Measurements from ENCODE around the gene INTS12.

INTS12 gene

GRCh38 chr4:105686571-105686970, 21.9 kb downstream of the INTS12 start:
- in situ Hi-C loops (cut with MboI; ENCODE audit: low sequenced_read_pairs): no loop called here

DNA sequence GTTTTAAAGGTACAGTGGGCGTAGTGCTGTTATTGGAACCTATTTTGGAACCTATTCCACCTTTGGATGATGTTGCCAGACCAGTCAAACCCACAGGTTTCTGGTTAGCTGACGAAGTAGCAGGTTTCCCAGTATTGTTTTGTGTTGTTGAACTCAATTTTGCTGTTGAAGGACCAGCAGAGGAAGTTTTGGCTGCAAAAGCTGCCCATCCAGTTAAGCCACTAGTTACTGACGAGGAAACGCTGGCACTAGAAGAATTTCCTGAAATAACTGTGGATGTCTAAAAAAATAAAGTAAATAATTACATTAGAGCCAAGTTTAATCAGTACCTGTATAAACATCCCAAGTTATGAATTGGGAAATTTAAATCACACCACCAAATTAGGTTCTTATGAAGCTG, 25.5 kb downstream of the INTS12 start:
- in situ Hi-C loops (cut with MboI; ENCODE audit: low sequenced_read_pairs): no loop called here

DNA sequence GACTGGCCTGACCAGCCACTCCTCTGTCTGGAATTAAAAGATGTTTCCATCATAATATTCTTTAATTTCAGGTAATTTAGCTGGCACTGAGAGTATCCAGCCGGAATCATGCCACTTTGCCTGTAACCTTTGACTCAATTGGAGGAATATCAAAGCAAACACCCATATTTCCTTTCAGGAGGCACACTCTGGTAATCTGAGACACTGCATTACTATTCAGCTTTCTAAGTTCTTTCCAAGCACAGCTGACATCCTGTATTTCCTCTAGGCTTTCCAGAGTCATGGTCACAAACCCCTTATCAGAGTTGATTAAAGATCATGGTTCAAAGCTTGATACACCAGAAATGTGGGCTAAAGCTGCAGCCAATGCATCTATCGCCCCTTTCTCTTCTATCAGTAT, 29.3 kb downstream of the INTS12 start:
- in situ Hi-C loops (cut with MboI; ENCODE audit: low sequenced_read_pairs): no loop called here

DNA sequence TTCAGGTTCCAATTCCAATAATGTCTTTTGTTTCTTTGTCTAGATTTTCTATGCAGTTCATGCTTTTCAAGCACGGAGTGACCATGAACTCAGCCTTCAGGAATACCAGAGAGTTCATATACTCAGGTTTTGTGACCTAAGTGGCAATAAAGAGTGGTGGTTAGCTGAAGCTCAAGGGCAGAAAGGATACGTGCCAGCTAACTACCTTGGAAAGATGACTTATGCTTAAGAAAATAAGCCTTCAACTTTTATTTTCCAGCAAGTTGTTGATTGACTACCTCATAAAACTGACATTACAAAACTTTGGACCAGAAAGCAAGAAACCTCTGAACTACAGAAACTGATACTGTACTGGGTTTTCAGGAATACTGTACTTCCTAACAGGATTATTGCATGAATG, 30.8 kb downstream of the INTS12 start:
- in situ Hi-C loops (cut with MboI; ENCODE audit: low sequenced_read_pairs): no loop called here

DNA sequence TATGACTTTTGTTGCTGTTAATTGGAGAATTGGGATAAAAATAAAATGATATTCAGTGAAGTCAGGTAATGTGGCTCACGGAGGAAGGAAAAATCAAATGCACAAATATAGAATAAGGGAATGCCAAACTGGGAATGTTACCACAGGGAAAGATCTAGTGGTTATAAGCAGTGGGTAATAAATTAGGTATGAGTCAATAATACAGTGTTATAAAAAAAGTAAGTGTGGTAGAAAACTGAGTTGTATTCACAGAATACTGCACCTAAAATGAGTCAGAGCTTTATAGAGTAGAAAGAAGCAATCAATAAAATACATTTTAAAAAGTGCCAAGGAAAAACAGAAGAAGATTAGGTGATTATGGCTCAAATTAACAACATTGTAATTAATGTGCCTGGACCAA, 34.5 kb downstream of the INTS12 start:
- in situ Hi-C loops (cut with MboI; ENCODE audit: low sequenced_read_pairs): no loop called here

GRCh38 chr4:105671301-105671700, 37.2 kb downstream of the INTS12 start:
- in situ Hi-C loops (cut with MboI; ENCODE audit: low sequenced_read_pairs): no loop called here

DNA sequence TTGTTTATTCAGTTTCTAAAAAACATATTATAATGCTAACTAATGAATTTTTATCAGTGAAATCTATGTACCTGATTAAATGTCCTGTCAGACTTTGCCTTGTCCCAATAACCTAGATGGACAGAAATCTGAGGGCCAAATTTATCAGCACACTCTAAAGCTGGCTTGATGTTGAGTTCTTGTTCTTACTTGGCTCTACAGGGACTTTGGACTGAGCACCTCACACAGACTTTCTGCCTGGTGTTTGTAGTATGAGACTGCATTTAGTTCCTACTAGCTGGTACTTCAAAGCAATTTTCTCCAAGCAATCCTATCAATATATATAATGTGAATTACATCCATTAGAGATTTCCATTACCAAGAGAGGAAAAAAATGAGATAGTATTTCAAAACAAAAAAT, 37.8 kb downstream of the INTS12 start:
- in situ Hi-C loops (cut with MboI; ENCODE audit: low sequenced_read_pairs): no loop called here

- in situ Hi-C loops (cut with MboI; ENCODE audit: low sequenced_read_pairs): no loop called here
These were observed 41.8 kb downstream of the INTS12 start for GRCh38 chr4:105666693-105667092.

- in situ Hi-C loops (cut with MboI; ENCODE audit: low sequenced_read_pairs): no loop called here
These were observed 45.4 kb downstream of the INTS12 start for GRCh38 chr4:105662935-105663675.

DNA sequence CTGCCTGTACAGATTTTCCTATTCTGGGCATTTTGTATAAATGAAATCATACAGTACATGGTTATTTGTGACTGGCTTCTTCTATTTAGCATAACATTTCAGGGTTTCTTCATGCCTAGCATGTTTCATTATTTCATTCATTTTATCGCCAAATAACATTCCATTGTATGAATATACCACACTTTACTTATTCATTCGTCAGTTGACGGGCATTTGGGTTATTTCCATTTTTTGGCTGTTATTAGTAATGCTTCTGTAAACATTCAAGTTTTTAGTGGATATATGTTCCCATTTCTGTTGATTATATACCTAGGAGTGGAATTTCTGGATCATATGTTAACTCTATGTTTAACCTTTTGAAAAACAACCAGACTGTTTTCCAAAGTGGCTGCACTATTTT, 47.5 kb downstream of the INTS12 start:
- in situ Hi-C loops (cut with MboI; ENCODE audit: low sequenced_read_pairs): no loop called here

GRCh38 chr4:105659190-105659589, 49.3 kb downstream of the INTS12 start:
- in situ Hi-C loops (cut with MboI; ENCODE audit: low sequenced_read_pairs): no loop called here

DNA sequence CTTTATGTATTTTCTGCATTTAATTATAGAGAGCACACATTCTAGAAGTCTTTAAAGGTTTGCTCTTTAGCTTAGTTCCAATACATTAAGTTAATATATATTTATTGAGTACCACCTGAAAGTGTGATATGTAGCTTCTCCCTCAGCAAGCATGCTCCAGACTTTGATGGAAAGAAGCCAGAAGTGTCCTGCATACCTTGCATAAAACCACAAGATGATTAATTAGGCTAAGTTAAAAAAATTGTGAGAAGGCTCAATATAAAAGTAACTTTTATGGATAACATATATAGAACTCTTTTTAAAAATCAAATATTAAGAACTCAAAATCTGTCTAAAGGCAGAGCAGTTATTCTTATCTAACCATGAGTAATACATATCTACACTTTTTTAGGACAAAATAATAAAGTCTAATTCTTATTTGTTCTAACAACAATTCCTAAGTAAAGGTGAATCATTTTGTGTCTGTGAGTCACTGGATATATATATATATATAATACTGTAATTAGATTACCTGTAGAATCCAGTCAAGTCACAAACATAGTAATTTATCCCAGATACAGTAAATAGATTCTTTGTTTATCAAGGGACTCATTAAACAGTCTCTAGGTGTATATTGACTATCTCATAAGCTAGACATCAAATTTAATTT, 51.2 kb downstream of the INTS12 start:
- in situ Hi-C loops (cut with MboI; ENCODE audit: low sequenced_read_pairs): no loop called here

- in situ Hi-C loops (cut with MboI; ENCODE audit: low sequenced_read_pairs): no loop called here
These were observed 56.1 kb downstream of the INTS12 start for GRCh38 chr4:105652286-105652888.

GRCh38 chr4:105651884-105652283, 56.6 kb downstream of the INTS12 start:
- in situ Hi-C loops (cut with MboI; ENCODE audit: low sequenced_read_pairs): no loop called here

- in situ Hi-C loops (cut with MboI; ENCODE audit: low sequenced_read_pairs): no loop called here
These were observed 58.3 kb downstream of the INTS12 start for GRCh38 chr4:105650190-105650589.

DNA sequence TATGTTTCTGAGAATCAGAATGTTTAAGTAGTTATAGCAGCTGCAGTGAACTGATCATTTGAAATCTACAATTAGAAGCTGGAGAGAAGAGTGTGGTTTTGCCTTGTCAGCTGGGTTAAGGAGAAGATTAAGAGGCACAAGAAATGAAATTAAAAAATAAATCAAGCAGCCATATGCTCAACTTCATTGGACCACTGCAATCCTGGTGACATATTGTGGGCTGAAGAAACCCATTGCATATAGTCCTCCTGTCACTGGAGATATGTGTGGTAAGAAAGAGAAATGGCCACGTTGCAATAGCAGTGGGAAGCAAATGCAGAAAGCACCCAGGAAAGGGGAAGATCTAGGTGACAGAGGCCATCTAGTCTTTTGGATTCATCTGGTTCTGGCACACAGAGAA, 63.0 kb downstream of the INTS12 start:
- in situ Hi-C loops (cut with MboI; ENCODE audit: low sequenced_read_pairs): no loop called here

DNA sequence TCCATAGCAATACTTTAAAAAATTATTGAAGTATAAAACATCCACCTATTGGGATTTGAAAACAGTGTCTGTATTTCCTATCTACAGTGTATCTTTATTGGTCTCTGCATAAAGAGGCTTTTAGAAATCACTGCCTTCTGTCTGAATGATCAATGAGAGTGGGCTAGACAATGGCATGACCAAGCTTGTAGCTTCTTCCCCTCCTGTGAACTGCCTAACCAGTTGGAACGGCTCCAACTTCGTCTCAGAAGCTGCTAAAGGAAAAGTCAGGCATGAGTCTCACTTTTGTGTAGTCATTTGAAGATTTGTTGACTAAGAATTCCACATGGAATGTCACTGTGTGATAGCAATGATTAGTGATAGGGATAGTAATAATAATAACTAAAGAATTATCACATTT, 64.2 kb downstream of the INTS12 start:
- in situ Hi-C loops (cut with MboI; ENCODE audit: low sequenced_read_pairs): no loop called here

- in situ Hi-C loops (cut with MboI; ENCODE audit: low sequenced_read_pairs): no loop called here
These were observed 66.6 kb downstream of the INTS12 start for GRCh38 chr4:105641845-105642244.

GRCh38 chr4:105637408-105638176, 70.9 kb downstream of the INTS12 start:
- in situ Hi-C loops (cut with MboI; ENCODE audit: low sequenced_read_pairs): no loop called here

DNA sequence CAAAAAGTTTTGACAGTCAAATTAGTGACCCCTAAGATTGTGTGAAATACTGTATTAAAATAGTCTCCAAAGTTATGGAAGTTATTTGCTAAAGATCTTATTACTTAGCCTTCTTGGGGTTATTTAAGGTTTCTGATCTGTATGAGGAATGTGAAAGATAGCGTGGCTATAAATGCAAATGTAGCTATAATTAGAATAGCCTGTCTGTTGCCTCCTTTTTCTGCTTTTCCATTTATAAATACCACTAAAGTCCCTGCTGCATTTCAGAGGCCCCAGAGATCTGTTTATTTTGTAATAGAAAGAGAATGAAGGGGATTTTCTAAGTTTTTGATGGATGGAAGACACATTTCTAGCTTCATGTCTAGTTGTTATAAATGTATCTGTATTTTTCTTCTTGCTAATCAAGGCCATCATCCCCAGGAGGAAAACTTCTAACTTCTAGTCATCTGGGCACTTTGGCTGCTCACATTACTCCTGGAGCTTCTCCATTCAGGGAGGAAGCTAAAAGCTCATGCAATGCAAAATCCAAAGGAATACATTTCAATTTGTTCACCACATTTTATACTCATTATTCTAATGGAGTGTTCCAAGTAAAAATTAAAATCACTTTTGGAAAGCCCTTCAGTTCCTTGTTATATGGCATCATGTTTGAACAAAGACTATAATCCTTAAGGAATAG, 73.9 kb downstream of the INTS12 start:
- in situ Hi-C loops (cut with MboI; ENCODE audit: low sequenced_read_pairs): no loop called here

GRCh38 chr4:105633241-105633640, 75.2 kb downstream of the INTS12 start:
- in situ Hi-C loops (cut with MboI; ENCODE audit: low sequenced_read_pairs): no loop called here

All from HL-60/S4 treated with retinoic acid at 250 ng/mL for 4 days and 3 days (cell line).